ENCODE results near the gene CD84.
"Not testable (repeated sequence)": the region's sequence is repeated elsewhere in the genome, so short reads cannot be mapped to it uniquely, and the experiment has no call there.

Gene CD84

DNA sequence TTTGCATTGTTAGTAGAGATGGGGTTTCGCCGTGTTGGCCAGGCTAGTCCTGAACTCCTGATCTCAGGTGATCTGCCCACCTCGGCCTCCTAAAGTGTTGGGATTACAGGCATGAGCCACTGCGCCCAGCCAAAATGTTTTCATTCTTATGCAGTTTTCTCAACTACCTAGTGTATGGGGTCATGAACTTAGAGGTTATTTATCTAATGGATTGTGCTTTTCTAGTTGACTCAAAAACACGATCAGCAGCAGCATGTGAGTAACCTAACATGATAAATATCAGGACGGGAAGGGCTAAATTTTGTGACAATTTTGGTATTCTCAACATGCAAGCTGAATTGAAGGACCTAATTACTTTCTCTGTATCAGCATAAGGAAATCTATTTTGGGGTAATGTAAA, 9.2 kb upstream of the CD84 start:
- TF ChIP-seq POLR2AphosphoS5 (IDR thresholded peaks at IDR 0.05; ENCODE audit: low read depth) (no peak), GABPA (IDR thresholded peaks at IDR 0.05; ENCODE audit: low read depth) (no peak), SPI1 (IDR thresholded peaks at IDR 0.05; ENCODE audit: borderline replicate concordance, low read depth) (no peak)
- TF ChIP-seq, protein P1, sequence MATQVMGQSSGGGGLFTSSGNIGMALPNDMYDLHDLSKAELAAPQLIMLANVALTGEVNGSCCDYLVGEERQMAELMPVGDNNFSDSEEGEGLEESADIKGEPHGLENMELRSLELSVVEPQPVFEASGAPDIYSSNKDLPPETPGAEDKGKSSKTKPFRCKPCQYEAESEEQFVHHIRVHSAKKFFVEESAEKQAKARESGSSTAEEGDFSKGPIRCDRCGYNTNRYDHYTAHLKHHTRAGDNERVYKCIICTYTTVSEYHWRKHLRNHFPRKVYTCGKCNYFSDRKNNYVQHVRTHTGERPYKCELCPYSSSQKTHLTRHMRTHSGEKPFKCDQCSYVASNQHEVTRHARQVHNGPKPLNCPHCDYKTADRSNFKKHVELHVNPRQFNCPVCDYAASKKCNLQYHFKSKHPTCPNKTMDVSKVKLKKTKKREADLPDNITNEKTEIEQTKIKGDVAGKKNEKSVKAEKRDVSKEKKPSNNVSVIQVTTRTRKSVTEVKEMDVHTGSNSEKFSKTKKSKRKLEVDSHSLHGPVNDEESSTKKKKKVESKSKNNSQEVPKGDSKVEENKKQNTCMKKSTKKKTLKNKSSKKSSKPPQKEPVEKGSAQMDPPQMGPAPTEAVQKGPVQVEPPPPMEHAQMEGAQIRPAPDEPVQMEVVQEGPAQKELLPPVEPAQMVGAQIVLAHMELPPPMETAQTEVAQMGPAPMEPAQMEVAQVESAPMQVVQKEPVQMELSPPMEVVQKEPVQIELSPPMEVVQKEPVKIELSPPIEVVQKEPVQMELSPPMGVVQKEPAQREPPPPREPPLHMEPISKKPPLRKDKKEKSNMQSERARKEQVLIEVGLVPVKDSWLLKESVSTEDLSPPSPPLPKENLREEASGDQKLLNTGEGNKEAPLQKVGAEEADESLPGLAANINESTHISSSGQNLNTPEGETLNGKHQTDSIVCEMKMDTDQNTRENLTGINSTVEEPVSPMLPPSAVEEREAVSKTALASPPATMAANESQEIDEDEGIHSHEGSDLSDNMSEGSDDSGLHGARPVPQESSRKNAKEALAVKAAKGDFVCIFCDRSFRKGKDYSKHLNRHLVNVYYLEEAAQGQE (IDR thresholded peaks at IDR 0.05; ENCODE audit: insufficient replicate concordance, low read depth) = no peak
- TF ChIP-seq, protein P2, sequence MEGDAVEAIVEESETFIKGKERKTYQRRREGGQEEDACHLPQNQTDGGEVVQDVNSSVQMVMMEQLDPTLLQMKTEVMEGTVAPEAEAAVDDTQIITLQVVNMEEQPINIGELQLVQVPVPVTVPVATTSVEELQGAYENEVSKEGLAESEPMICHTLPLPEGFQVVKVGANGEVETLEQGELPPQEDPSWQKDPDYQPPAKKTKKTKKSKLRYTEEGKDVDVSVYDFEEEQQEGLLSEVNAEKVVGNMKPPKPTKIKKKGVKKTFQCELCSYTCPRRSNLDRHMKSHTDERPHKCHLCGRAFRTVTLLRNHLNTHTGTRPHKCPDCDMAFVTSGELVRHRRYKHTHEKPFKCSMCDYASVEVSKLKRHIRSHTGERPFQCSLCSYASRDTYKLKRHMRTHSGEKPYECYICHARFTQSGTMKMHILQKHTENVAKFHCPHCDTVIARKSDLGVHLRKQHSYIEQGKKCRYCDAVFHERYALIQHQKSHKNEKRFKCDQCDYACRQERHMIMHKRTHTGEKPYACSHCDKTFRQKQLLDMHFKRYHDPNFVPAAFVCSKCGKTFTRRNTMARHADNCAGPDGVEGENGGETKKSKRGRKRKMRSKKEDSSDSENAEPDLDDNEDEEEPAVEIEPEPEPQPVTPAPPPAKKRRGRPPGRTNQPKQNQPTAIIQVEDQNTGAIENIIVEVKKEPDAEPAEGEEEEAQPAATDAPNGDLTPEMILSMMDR (IDR thresholded peaks at IDR 0.05; ENCODE audit: insufficient read depth, low read length) = no peak
- H3K4me3 ChIP-seq (replicated peaks; ENCODE audit: insufficient read depth, low read length) = no peak overlapping the region
- no peaks in the 10 kb centered on the region for H3K27me3 ChIP-seq (ENCODE audit: insufficient read depth, poor library complexity, severe bottlenecking)
- no peak overlapping the region for H3K27ac ChIP-seq (replicated peaks)
- no peak for DNase-seq (ENCODE audit: low read depth in 1 of 2, low spot score in 1 of 2)

DNA sequence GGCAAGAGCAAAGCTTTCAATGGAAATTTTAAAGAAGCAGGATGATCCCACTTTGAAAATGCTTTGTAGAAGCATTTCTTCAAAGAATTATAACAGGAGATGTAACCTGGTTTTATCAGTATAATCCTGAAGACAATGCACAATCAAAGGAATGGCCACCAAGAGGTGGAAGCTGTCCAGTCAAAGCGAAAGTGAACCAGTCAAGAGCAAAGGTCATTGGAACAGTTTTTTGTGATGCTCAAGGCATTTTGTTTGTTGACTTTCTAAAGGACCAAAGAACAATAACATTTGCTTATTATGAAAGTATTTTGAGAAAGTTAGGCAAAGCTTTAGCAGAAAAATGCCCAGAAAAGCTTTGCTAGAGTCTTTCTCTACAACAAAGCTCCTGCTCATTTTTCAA, 5.5 kb upstream of the CD84 start:
- Histone ChIP-seq H3K4me3 (replicated peaks; ENCODE audit: insufficient read depth, low read length) (no peak overlapping the region), H3K27ac (replicated peaks) (no peak overlapping the region), H3K27me3 (ENCODE audit: insufficient read depth, poor library complexity, severe bottlenecking) (no peaks in the 10 kb centered on the region)
- DNase-seq (ENCODE audit: low read depth in 1 of 2, low spot score in 1 of 2) = no peak
- no peak for TF ChIP-seq POLR2AphosphoS5 (IDR thresholded peaks at IDR 0.05; ENCODE audit: low read depth)
- TF ChIP-seq, protein P2 (IDR thresholded peaks at IDR 0.05; ENCODE audit: insufficient read depth, low read length) = no peak
- no peak for TF ChIP-seq GABPA (IDR thresholded peaks at IDR 0.05; ENCODE audit: low read depth)
- no peak for TF ChIP-seq SPI1 (IDR thresholded peaks at IDR 0.05; ENCODE audit: borderline replicate concordance, low read depth)
- TF ChIP-seq, protein P1 (IDR thresholded peaks at IDR 0.05; ENCODE audit: insufficient replicate concordance, low read depth) = no peak

DNA sequence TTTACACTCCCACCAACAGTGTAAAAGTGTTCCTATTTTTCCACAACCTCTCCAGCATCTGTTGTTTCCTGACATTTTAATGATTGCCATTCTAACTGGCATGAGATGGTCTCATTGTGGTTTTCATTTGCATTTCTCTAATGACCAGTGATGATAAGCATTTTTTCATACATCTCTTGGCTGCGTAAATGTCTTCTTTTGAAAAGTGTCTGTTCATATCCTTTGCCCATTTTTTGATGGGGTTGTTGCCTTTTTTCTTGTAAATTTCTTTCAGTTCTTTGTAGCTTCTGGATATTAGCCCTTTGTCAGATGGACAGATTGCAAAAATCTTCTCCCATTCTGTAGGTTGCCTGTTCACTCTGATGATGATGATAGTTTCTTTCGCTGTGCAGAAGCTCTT, 3.7 kb upstream of the CD84 start:
- not testable (repeated sequence) for H3K27me3 ChIP-seq (ENCODE audit: insufficient read depth, poor library complexity, severe bottlenecking); DNase-seq (ENCODE audit: low read depth in 1 of 2, low spot score in 1 of 2); H3K27ac ChIP-seq (replicated peaks); H3K4me3 ChIP-seq (replicated peaks; ENCODE audit: insufficient read depth, low read length)

DNA sequence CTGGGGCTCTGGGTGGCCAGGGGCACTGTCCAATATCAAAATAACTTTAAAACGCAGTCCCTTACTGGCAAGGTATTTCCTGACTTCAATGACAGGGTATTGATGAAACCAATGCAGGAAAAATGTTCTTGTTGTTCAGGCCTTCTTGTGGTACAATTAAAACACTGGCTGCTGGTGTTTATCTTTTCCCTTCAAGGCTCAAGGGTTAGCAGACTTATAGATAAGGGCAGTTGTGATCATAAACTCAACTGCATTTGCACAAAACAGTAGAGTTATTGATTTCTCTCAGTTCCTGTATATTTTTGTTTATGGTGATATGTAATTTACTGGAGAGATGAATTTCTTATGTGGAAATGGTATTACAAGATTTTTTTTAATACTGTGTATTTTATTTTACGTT, 2.7 kb upstream of the CD84 start:
- H3K4me3 ChIP-seq (replicated peaks; ENCODE audit: insufficient read depth, low read length) = no peak overlapping the region
- no peaks in the 10 kb centered on the region for H3K27me3 ChIP-seq (ENCODE audit: insufficient read depth, poor library complexity, severe bottlenecking)
- no peak for TF ChIP-seq SPI1 (IDR thresholded peaks at IDR 0.05; ENCODE audit: borderline replicate concordance, low read depth)
- TF ChIP-seq GABPA (IDR thresholded peaks at IDR 0.05; ENCODE audit: low read depth) = no peak
- TF ChIP-seq, protein P1 (IDR thresholded peaks at IDR 0.05; ENCODE audit: insufficient replicate concordance, low read depth) = no peak
- TF ChIP-seq, protein P2 (IDR thresholded peaks at IDR 0.05; ENCODE audit: insufficient read depth, low read length) = no peak
- TF ChIP-seq POLR2AphosphoS5 (IDR thresholded peaks at IDR 0.05; ENCODE audit: low read depth) = no peak
- no peak overlapping the region for H3K27ac ChIP-seq (replicated peaks)
- no peak for DNase-seq (ENCODE audit: low read depth in 1 of 2, low spot score in 1 of 2)
